ENCODE data around the gene ACOT13.
A peak's percentile ranks its signal among the peaks of the same experiment; 100 is the strongest.
"Not testable (repeated sequence)": the region's sequence is repeated elsewhere in the genome, so short reads cannot be mapped to it uniquely, and the experiment has no call there.

Gene ACOT13

DNA sequence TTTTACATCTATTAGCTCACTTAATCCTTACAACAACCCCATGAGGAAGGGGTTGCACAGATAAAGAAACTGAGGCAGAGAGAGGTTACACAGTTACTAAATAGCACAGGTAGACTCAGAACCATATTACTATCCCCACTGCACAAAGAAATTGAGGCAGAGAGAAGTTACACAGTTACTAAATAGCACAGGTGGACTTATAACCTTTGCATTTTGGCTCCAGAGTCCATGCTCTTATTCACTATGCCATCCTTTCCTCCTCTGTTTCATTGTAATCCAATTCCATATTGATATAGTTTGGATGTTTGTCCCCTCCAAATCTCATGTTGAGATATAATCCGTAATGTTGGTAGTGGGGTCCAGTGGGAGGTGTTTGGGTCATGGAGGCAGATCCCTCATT lies 3.7 kb upstream of the ACOT13 start:
- no peak for DNase-seq

DNA sequence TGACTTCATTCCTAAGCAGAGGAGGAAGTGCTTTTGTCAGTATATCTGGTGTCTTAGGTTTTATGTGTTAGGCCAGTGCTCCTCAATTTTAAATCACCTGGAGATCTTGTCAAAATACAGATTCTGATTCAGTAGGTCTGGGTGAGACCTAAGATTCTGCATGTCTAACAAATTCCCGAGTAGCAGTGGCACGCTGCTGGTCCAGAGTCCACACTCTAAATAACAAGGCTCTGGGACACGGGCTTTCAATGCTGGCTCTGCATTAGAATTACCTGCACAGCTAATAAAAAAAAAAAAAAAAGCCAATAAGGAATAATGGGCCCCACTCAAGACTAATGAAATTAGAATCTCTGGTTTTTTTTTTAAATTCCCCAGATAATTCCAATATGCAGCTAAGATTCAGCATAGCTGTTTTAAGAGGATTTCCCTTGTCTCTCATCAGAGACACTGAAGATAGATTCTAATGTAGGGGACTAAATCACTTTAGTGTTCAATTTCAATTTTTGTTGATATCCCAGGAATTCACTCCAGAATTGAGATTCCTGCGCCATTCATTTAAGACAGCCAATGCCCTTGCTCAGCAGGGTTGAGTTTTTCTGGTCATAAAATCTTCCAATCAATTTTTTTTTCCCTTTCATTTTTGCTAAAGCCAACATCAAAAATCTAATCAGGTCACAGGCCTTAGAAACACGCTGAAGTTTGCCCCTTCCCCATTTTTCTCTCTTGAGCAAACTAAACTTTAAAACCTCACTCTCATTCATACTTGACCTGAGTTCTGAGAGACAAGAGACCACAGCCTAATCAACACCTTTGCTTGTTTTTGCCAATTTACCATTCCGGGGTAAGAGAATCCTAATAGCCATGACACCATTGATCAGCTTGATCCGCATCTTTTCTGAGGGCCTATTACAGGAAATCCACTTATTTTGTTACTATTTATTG lies 2.6 kb upstream of the ACOT13 start:
- DNase-seq: no peak

DNA sequence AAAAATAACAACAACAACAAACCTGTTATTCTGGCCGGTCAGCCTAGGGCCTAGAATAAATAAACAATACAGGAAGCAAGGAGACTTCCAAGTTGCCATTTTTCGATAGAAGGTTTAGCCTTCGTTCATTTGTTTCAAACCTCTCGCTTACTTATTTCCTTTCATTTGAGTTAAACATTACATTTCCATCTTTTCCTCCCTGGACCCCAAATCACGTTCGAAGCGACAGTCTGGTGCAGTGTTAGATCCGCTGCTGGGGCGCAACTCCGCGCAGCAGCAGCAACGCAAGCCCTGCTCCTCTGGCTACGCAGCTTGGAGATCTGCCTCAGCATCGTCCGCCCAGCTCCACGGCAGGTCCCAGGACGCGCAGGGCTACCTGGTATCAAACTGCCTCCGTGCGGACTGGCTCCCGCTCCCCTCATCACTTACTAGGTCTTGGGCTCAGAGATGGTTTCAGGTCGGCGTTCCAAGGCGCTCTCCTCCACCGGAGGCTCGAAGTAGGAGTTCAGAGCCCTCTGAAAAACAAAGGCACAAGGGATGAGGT lies 708 bp upstream of the ACOT13 start:
- peak; percentile 17 for DNase-seq

DNA sequence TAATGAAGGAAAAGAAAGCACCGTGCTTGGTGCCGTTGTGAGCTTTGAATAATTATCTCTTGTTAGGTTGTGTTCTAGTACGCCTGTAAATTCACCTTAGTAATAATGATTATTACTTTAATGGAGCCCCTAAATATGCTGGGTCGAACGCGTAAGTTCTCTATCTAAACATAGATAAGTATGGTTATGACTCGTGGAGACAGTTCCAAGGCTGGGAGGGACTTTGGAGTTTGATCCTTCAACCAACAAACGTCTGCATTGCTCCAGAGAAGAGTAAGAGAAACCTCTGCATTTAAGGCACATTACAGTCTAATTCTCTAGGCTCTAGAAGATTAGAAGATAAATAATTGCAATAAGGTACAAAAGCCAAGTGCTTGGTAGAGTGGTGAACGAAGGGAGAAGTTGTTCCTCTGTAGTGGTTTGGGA lies 514 bp downstream of the ACOT13 start:
- peak; percentile 25 for DNase-seq

DNA sequence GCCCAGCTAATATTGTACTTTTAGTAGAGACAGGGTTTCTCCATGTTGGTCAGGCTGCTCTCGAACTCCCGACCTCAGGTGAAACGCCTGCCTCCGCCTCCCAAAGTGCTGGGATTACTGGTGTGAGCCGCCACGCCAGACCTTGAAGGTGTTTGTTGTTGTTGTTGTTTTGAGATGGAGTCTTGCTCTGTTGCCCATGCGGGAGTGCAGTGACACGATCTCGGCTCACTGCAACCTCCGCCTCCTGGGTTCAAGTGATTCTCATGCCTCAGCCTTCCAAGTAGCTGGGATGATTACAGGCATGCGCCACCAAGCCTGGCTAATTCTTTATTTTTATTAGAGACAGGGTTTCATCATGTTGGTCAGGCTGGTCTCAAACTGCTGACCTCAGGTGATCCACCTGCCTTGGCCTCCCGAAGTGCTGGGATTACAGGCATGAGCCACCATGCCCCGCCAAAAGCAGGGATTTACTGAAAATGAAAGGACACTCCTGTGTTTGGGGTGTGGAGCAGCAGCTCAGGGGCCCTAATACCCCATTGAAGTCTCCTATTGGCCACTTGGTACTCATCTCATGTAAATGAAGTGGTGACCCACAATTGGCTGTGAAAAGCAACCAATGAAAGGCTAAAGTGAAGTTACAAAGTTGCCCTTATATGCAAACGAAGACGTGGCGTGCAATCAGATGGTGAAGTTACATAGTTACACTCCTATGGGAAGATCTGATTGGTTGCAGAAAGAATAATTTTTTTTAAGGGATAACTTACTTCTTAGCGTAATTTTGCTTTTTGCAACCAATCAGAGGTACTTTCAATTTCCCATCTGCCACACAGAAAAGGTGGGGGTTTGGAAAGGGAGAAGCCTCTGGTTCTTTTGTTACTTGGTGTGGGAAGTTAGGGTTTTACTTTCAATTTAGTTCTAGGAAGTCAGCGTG lies 1.5 kb downstream of the ACOT13 start:
- peak; percentile 67 for DNase-seq

DNA sequence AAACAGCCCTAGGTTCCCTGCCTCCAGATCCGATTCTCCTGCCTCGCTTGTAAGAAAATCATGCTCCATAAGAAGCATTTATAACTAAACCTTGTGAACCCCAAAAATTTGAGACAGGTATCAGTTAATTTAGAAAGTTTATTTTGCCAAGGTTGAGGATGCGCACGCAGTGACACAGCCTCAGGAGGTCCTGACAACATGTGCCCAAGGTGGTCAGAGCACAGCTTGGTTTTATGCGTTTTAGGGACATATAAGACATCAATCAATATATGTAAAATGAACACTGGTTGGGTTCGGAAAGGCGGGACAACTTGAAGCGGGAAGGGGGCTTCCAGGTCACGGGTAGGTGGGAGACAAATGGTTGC lies 2.1 kb downstream of the ACOT13 start:
- no peak for DNase-seq

DNA sequence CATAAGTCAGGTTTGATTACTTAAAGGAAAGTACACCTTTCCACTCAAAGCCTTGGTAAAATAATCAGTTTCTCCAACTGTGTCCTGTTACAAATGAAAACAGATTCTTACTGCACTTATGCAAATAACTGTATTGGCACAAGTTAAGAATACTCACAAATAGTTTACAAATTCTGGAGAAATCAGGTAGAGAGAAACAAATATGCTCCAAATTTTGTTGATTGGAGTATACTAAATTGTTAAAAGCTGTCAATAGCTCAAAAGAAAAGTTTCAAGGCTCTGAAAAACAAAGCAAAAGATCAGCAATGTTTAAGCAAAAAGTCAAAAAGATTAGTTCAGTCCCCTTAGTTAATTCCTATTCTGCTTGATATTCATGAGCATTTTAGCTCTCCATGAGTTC lies 3.6 kb downstream of the ACOT13 start:
- not testable (repeated sequence) for DNase-seq

DNA sequence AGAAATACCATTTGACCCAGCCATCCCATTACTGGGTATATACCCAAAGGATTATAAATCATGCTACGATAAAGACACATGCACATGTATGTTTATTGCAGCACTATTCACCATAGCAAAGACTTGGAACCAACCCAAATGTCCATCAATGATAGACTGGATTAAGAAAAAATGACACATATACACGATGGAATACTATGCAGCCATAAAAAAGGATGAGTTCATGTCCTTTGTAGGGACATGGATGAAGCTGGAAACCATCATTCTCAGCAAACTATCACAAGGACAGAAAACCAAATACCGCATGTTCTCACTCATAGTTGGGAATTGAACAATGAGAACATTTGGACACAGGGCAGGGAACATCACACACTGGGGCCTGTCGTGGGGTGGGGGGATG lies 4.2 kb downstream of the ACOT13 start:
- DNase-seq: not testable (repeated sequence)

DNA sequence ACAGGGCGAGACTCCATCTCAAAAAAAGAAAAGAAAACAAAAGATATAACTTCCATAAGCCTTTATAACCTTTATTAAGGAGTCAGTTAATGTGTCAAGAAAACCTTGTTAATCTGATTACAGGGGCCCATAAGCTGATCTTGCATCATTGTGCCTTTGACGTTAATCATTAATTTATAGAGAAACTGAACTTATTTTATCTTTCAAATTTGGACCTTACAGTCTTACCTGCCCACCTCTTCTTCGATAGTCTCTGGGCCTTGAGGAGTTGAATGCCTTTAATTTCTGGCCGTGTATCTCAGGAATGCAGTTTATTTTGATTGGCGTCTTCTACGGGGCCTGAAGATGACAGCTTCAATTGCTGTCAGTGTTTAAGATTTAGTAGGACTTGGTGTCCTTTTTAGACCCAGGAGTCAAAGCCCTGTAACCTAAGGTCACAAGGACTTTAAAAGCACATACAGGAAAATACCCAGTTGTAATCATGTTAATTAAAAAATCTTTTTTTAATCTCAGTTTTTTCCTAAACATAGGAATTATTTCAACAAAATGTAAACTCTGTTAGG lies 5.8 kb downstream of the ACOT13 start:
- DNase-seq: no peak

DNA sequence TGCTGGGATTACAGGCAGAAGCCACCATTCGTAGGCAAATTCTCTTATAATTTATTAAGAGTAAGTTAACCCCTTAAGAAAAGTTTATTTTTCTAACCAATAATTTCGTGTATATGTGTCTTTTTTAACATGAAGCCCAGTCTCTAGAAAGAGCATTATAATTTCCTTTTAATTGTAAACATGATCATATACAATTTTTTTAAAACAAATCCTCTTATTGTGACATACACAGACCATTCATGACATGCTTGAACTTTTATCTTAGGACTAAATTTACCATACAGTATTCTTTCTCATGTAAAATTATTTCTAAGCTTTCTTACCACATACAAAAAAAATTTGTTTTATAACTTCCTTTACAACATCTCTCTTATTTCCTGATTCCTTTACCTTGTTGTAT lies 6.7 kb downstream of the ACOT13 start:
- no peak for DNase-seq

DNA sequence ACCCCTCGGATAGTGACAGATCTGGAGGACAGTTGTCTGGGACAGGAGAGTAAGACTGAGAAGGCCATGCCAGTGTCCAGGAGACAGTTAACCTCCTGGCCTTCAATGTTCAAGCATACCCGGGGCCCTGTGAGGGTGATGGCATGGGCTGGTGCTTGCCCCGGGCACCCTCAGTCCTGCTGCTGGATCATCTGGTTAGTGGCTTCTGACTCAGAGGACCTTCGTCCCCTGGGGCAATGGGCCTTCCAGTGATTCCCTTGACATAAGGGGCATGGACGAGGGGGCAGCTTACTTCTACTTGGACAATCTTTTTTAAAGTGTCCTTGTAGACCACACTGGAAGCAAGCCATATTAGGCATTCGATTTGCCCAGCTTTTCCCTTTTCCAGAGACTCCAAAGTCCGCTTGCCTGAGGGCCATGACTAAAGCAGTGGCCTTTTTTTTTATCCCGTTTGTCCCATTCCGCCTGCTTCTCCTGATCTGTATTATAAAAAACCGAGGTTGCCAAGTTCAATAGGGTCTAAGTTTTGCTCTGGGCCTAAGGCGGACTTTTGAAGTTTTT lies 12.0 kb downstream of the ACOT13 start:
- not testable (repeated sequence) for DNase-seq

DNA sequence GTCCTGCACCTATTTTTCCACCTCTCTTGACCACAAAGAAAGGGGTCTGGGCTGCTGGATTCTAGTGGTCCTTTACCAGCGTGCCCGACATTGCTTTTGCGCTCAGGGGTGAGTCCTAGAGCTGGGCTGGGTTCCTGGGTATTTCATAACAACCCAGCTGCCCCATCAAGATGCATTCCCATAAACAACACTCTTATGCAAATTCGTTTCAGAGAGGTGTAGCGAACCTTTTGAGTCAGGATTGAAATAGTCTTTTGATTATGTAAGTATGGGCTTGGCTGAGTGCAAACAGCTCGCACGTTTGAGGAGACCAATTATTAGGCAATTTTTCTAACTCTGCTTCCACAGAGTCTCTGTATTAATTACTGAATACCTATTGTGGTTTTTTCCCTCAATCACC lies 13.7 kb downstream of the ACOT13 start:
- DNase-seq: no peak

DNA sequence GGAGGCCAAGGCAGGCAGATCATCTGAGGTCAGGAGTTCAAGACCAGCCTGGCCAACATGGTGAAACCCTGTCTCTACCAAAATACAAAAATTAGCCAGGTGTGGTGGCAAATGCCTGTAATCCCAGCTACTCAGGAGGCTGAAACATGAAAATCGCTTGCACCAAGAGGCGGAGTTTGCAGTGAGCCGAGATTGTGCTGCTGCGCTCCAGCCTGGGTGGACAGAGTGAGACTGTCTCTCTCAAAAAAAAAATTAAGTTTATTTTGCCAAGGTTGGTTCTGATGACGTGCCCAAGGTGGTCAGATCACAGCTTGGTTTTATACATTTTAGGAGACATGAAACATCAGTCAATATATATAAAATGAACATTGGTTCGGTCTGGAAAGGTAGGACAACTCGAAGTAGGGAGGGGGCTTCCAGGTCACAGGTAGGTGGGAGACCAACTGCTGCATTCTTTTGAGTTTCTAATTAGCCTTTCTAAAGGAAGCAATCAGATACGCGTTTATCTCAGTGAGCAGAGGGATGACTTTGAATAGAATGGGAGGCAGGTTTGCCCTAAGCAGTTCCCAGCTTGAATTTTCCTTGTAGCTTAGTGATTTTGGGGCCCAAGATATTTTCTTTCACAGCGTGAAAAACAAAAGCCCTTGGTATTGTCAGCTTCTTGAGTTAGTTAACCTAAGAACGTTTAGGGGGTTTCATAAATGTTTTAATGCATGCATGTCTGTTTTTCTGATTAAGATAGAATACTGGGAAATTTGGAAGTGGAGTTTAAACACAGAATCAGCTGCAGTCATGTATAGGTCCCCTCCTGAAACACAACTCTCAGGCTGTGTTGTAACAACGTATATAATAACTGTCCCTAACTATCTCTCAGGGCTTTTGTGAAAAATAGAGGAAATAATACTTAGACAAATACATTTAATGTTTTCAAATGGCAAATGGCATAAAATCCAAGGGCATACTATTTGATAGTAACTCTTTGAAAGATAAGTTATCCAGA lies 16.7 kb downstream of the ACOT13 start:
- no peak for DNase-seq

DNA sequence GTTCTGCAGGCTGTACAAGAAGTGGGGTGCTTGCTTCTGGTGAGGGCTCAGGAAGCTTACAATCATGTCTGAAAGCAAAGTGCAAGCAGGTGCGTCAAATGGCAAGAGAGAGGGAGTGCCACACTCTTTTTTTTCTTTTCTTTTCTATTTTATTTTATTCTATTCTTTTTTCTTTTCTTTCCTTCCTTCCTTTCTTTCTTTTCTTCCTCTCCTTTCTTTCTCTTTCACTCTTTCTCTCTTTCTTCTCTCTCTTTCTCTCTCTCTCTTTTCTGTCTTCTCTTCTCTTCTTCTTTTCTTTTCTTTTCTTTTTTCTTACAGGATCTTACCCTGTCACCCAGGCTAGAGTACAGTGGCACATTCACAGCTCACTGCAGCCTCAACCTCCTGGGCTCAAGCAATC lies 19.5 kb downstream of the ACOT13 start:
- DNase-seq: no peak

DNA sequence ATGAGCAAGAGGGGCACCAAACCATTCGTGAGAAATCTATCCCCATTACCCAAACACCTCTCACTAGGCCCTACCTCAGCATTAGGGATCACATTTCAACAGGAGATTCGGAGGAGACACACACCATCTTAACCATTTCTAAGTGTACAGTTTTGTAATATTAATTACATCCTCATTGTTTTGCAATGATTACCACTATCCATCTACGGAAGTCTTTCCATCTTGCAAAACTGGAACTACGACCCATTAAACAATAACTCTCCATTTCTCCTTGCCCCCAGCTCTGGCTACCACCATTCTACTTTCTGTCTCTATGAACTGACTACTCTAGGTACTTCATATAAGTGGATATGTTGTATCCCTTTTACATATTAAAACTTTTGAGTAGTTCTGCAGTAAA lies 20.1 kb downstream of the ACOT13 start:
- no peak for DNase-seq

DNA sequence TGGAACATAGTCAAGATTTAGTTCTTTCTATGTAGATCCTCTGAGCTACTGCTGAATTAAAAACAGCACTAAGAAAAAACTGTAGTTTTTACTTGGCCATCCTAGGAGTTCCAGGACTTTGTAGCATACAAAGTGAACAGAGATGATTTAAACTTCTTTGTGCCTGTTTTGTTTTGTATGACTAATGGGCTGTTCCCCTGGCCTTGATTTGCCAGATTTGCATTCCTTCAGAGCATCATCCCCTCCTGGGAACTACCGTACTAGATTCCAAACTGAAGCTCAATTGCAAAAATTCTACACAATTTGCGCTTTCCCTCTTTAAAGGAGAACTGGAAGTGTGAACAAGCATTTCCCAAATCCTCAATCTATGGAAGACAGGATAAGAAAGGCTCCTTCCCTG lies 23.1 kb downstream of the ACOT13 start:
- DNase-seq: no peak

DNA sequence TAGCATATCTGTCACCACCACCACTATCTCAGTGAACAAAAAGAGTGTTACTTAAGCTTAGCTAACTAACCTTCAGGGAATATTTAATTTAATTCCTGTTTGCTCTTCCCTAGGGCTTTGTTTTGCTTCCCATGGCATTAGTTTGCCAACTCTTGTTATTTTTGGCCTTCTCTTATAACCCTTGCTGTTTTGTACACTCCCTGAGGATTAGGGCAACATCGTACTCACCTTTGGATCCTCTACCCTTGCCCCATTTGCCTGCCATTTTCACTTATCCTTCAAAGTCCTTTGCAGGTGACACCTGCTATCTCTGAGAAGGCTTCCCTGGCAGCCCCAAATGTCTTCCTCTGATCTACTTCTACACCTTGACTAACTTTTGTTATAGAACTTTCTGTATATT lies 23.7 kb downstream of the ACOT13 start:
- no peak for DNase-seq

DNA sequence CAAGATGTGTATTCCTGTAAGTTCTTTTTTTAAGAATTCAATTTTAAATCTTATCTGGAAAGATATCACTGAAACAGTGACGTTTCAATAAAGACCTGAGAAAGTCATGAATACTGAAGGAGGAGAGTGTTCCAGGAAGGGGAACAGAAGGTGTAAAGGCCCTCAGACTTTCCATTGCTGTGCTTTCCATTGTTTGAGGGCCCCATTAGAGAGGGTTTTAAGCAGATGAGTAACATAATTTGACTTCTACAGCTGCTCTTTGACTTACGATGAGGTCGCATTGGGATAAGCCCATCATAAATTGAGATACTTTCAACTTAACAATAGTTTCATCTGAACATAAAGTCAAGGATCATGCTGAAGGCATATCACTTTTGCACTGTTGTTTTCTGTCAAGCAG lies 24.7 kb downstream of the ACOT13 start:
- DNase-seq: no peak

DNA sequence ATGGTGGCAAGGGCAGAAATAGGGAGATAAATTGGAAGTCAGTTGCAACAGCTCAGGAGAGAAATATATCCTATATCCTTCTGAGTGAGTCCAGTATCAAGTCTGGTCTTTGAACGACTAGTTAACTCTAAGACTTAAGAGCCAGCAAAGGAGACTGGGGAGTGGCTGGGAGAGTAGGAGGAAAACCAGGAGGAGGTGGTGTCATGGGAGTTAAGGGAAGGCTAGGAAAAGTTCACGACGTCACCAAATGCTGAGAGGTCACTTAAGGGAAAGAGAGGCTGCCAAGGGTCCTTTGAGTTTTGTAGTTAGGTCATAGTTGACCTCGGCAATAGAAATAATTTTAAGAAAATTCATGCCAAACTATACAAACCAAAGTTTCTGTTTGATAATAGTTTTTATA lies 25.1 kb downstream of the ACOT13 start:
- DNase-seq: no peak

DNA sequence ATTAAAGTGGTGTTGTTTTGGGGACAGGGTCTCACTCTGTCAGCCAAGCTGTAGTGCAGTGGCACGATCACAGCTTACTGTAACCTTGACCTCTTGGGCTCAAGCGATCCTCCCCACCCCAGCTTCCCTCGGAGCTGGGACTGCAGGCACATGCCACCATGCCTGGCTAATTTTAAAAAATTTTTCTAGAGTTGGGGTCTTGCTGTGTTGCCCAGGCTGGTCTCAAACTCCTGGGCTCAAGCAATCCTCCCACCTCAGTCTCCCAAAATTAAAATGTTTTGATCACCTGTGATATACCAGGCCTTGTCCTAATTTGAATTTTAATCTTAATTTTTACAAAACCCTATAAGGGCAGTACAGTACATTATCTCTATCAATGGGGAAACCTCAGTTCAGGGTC lies 25.5 kb downstream of the ACOT13 start:
- DNase-seq: no peak

DNA sequence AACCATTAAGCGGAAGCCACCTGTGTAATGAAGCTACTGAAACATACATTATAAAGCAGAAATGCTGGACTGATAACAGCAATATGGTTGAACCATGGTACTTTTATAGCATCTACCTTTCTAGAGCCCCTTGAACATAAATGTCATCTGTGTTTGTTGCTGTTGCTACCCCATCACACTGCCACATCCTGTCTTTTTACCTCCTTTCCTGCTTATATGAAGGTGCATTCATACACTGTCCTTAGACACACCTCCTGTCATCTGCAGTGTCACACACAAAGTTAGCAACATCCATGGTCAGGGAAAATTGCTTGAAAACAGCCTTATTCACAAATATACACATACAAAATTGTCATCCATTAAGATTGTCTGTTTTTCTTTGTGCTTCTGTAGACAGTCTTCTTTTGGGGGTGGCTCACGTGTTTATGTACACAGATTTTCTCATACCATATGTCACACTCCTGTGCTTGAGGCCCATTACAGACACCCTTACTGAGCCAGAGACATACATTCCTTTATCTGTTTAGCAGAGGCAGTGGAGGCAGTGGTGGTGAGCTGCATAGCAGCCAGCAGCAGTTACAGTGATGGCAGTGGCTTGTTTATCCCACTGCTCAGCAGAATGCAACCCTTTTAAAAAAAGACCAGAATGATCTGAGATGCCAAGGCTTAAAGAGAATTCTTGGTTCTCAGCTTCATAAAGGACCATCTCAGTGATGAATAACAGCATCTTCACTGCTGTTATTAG lies 26.1 kb downstream of the ACOT13 start:
- no peak for DNase-seq

Data from suppressor macrophage treated with lipopolysaccharide for 4 hours (primary cell).